ENCODE results near the gene CEP19.
"Not testable (repeated sequence)": the region's sequence is repeated elsewhere in the genome, so short reads cannot be mapped to it uniquely, and the experiment has no call there.

Gene CEP19, protein sequence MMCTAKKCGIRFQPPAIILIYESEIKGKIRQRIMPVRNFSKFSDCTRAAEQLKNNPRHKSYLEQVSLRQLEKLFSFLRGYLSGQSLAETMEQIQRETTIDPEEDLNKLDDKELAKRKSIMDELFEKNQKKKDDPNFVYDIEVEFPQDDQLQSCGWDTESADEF

DNA sequence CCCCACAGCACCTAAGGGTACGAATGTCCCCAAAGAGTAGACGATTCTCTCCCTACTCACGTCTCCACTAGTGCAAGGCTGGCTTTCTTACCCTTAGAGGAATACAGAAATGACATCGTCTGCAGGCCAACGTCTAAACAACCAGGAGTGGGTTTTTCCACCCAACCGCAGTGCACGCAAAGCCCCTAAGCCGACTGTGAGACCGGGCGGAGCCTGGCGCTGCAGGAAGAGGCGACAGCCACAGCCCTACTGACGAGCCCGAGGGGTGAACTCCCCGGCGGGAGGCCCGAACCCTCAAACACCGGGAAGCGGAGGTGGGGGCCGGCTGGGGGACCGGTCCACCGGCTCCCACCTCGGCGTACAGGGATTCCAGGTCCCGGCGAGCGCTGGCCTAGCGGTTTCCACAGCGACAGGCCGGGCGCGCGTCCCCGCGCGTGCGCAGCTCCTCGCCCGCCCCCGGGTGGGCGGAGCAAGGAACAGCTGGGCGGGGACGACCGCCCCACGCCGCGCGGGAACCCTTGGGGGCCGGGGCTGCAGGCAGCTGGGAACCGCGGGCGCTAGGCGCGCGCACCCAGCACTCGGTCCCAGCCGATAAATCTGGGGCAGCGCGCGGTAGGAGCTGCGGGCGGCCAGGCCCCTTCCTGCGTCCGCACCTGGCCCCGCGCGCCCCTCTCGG is at the start of gene CEP19, which contains the start of gene PIGX:
Gene CEP19, minus strand, starts transcription at position 413 of the 676 bp plus-strand sequence. CDS start 3,593 bp downstream, outside the sequence.
Gene PIGX, plus strand, starts transcription at position 540 of the 676 bp plus-strand sequence.
- DNase-seq = peak; percentile 92

GRCh38 chr3:196757876-196758739 is 46.1 kb upstream of the CEP19 start:
- no peak for DNase-seq

DNA sequence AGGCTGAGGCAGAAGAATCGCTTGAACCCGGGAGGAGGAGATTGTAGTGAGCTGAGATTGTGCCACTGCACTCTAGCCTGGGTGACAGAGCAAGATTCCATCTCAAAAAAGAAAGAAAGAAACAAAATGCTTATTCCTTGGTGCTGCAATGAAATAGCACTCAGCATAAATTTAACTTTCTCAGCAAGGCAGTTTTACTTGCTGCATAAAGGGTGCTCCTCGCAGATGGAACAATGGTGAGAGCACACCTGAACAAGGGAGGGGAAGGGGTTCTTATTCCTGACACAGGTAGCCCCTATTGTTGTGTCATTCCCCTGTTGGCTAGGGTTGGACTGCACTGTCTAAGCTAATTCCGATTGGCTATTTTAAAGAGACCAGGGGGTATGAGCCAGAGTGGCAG is 44.7 kb upstream of the CEP19 start:
- DNase-seq = no peak

DNA sequence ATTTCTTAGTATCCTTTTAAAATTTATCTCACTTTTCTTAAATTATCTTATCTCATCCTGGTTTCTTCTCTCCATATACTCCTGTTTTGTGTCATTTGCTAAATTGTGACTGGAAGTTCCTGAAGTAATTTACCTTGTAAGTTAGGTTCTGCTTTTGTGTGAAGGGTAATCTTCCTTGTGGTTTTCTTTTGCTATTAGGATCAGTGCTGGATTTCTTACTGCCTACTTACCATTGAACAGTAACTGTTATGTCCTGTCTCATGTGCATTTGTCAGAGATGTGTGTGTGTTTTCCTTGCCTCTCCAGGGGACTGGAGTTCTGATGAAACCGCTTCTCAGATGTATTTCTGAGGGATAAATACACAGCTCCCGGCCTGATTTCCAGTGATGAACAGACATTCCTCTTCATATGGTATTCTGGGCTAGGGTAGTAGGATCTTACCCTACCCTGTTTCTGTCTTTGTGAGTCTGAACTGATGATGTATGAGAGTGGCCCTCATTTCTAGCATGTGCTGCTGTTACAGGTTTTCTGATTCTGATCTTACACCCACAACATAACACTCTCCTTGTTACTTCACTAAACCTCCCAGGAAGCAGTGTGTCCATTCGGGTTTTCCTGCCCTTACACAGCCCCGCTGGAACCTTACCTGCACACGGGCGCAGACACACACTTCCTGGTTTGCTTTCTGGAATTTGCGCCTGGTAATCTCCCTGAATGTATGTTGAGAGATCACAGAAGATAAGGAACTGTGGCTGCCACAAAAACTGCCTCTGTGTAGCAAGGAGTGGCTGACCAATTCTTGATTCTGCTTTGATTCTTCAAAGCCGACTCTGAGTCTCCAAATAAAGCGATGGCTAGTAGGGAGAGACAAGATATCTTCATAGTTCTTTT is 42.3 kb upstream of the CEP19 start:
- no peak for DNase-seq

DNA sequence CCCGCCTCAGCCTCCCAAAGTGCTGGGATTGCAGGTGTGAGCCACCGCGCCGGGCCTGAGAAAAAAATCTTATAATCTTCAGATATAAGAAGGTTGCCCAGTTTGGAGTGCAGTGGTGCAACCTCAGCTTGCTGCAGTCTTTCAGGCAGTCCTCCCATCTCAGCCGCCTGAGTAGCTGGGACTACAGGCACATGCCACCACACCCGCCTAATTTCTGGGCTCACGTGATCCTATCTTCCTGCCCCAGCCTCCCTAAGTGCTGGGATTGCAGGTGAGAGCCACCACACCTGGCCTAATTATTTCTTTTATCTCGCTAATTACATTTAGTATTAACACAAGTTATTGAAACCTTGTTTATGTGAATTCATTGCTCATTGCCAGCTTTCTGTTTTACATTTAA is 41.2 kb upstream of the CEP19 start:
- DNase-seq = no peak

- DNase-seq = no peak
Observed at GRCh38 chr3:196749125-196749524, 37.1 kb upstream of the CEP19 start.

DNA sequence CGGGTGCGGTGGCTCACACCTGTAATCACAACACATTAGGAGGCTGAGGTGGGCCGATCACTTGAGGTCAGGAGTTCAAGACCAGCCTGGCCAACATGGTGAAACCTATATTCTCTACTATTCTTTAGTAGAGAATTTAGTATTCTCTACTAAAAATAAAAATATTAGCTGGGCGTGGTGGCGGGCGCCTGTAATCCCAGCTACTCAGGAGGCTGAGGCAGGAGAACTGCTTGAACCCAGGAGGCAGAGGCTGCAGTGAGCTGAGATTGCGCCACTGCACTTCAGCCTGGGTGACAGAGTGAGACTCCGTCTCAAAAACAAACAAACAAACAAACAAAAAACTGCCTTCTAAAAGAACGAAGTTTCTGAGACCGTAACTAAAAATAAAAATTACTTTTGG is 31.5 kb upstream of the CEP19 start:
- DNase-seq = not testable (repeated sequence)

DNA sequence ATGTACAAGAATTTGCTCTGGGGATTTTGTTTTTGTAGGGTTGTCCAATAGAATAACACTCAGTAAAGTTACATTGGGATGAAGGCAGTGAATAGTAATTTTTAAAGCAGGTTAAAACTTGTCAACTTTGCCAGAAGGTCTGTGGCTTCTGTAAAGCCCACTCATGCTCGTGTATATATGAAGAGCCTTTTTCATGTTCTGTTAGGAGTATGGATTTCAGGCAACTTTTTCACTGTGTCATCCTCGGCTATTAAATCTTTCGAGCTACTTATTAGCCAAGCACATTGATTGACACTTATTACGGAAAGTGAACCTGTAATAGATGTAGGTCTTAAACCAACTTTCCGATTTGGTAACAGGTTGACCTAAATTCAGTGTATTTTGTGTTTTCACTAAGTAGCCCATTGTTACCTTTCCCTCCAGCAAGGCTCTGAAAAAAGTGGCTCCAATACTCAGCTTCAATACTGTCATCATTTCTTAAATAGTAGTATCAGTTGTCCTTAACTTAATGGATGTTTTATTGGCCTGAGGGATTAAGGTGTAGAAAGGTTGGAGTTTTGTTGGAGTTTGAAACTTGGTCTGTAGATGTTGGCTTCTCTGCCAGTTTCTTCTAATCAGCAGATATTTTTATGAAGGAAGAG is 29.3 kb upstream of the CEP19 start:
- no peak for DNase-seq

GRCh38 chr3:196740481-196741248 is 28.6 kb upstream of the CEP19 start:
- peak; percentile 30 for DNase-seq

DNA sequence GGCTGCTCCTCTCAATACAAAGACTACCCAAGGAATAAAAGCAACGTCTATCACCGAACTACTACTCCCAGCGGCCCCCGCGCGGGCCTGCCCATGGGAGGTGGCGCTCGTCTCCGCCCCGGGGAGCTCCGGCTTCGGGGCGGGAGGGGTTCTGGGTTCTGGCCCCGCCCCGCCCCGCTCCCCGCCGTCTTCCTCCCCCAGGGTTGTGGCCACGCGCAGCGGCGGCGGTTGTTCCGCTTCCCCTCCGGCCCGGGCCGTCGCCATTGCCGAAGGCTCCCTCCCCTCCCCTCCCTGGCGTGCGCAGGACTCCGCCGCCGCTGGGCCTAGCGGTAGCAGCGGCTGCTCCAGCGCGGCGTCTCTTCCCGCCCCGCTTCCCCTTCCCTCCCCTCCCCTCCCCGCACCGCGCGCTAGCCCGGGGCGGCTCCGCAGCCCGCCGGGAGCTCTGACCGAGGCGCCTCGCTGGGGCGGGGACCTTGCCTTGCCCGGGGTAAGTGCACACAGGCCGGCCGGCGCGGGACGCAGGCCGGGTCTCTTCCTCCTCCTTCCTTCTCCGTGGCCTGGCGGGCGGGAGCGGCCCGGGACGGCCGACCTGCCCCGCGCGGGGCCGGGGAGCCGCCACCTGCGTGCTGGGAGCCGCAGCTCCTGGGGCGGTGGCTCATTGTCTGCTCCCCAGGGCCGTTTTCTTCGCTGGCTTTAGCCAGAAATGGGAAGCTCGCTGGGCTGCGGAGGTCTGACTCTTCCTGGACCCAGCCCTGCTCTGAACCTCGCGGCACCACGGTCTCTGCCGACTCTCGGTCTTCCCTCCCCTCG is 27.8 kb upstream of the CEP19 start, which contains the start of gene PAK2:
Gene PAK2, plus strand, starts transcription at position 187 of the 810 bp plus-strand sequence. CDS start 42,790 bp downstream, outside the sequence.
- peak; percentile 94 for DNase-seq

GRCh38 chr3:196737655-196738054 is 25.6 kb upstream of the CEP19 start:
- DNase-seq = no peak

- DNase-seq = no peak
Observed at GRCh38 chr3:196736670-196737374, 24.8 kb upstream of the CEP19 start.

DNA sequence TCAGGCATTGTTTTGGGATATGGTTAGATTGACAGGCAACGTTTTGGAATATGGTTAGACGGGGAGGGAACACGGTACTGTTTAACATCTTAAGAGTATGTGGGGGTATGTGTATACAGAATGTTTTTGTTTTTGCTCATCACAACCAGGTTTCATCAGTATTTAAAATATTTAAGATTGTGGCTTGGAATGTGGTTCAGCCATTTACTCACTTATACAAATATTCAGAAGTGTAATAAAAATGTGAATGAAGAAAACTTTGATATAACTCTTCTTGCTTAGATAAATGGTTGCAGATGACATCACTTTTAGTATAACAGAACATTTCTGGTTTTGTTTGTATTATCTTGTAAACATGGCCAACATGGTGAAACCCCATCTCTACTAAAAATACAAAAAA is 23.7 kb upstream of the CEP19 start:
- DNase-seq = no peak

- no peak for DNase-seq
Observed at GRCh38 chr3:196726788-196727675, 15.0 kb upstream of the CEP19 start.

DNA sequence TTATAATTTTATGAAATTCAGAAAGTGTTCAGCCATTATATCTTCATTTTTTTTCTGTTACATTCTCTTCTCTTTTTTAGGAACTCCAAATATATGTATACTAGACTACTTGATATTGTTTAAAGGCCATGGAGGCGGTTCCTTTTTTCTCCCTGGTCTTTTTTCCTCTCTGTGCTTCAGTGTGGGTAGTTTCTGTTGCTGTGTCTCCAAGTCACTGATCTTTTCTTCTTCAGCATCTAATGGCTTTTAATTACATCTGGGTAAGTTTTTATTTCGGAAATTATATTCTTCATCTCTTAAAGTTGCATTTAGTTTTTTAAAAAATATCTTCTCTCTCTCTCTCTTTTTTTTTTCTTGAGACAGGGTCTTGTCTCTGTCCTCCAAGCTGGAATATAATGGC is 9.0 kb upstream of the CEP19 start:
- DNase-seq = no peak

GRCh38 chr3:196717162-196717561 is 5.1 kb upstream of the CEP19 start:
- not testable (repeated sequence) for DNase-seq

DNA sequence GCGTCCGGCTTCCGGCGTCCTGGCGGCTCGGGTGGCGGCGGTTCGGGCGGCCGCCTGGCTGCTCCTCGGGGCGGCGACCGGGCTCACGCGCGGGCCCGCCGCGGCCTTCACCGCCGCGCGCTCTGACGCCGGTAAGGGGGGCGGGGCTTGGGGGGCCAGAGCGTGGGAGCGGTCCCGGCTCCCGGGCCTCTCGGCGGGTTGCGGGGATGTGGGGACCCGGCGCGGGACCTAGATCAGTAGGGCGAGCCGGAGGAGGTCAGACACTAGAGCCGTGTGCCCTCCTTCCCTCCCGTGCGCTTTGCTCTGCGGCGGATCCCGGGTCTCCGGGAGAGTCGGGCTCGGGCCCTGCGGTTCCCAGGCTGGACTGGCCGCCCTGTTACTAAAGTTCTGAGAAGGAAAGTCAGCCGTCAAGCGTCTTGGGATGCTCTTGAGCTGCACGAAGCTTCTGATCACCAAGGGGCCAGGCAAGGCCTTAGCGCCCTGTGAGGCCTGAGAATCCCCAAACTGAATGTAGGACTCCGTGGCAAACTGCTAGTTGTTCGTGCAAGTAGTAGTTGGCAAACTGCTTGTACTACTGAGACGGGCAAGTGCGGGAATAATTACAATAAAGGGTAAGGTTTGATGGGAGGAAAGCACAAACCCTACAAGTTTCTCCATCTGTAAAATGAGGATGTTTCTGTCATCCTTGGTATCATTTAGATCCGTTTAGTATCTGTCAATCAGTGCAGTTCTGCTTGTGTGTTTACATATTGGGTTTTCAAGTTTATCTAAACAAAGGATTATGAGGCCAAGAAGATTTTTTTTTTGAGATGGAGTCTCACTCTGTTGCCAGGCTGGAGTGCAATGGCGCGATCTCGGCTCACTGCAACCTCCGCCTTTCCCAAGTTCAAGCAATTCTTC is 714 bp upstream of the CEP19 start:
- peak; percentile 82 for DNase-seq
